Measurements from ENCODE around the gene MAP7. TPM values are rescaled to one million over a fixed set of nuclear protein-coding genes. Genes with fewer than 3 reads are reported as not detected.

MAP7 gene
- total and polyA plus RNA-seq, 9 of the 15 experiments (the other 6 are each of a cell fraction or from before 2014, with no cell fraction given): 0.76 to 7.7 (median 3.9) TPM

GRCh38 chr6:136415351-136416007 is 134.7 kb downstream of the MAP7 start (continued):
- TF ChIP-seq ATF3 (IDR thresholded peaks at IDR 0.05): peak; percentile 45; the same call in 1 of the 2 replicates
- TF ChIP-seq ATF3 (CRISPR knock-in tag; conservative IDR thresholded peaks at IDR 0.05): no peak
- no peak for TF ChIP-seq ZNF77 (CRISPR knock-in tag; IDR thresholded peaks at IDR 0.05)
- TF ChIP-seq, protein P1, sequence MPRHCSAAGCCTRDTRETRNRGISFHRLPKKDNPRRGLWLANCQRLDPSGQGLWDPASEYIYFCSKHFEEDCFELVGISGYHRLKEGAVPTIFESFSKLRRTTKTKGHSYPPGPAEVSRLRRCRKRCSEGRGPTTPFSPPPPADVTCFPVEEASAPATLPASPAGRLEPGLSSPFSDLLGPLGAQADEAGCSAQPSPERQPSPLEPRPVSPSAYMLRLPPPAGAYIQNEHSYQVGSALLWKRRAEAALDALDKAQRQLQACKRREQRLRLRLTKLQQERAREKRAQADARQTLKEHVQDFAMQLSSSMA (CRISPR knock-in tag; IDR thresholded peaks at IDR 0.05): no peak
- TF ChIP-seq MCM5 (IDR thresholded peaks at IDR 0.05; ENCODE audit: low read depth): no peak
- no peak for TF ChIP-seq MTA1 (IDR thresholded peaks at IDR 0.05; ENCODE audit: borderline replicate concordance)
- TF ChIP-seq CBX2 (IDR thresholded peaks at IDR 0.05; ENCODE audit: insufficient read depth, low read length, poor library complexity, severe bottlenecking): no peak
- 0 out of 4 replicates have a peak, but pooled peaks of 1 of the 2 experiments have one; percentile 13 for TF ChIP-seq FOXA3 (CRISPR knock-in tag; conservative IDR thresholded peaks at IDR 0.05 in 1 of 2, IDR thresholded peaks at IDR 0.05 in 1 of 2)
- TF ChIP-seq ZNF707 (CRISPR knock-in tag; conservative IDR thresholded peaks at IDR 0.05): no peak
- TF ChIP-seq PCBP1 (IDR thresholded peaks at IDR 0.05; ENCODE audit: low read depth, low read length, poor library complexity, severe bottlenecking): no peak
- no peak for TF ChIP-seq PPARD (CRISPR knock-in tag; IDR thresholded peaks at IDR 0.05)
- TF ChIP-seq, protein P2, sequence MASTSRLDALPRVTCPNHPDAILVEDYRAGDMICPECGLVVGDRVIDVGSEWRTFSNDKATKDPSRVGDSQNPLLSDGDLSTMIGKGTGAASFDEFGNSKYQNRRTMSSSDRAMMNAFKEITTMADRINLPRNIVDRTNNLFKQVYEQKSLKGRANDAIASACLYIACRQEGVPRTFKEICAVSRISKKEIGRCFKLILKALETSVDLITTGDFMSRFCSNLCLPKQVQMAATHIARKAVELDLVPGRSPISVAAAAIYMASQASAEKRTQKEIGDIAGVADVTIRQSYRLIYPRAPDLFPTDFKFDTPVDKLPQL (IDR thresholded peaks at IDR 0.05; ENCODE audit: extremely low read depth, insufficient read length): no peak
- no peak; the same call in 1 of the 2 replicates for TF ChIP-seq VEZF1 (CRISPR knock-in tag; IDR thresholded peaks at IDR 0.05)
- TF ChIP-seq DNMT1 (IDR thresholded peaks at IDR 0.05): no peak
- TF ChIP-seq, protein P3, sequence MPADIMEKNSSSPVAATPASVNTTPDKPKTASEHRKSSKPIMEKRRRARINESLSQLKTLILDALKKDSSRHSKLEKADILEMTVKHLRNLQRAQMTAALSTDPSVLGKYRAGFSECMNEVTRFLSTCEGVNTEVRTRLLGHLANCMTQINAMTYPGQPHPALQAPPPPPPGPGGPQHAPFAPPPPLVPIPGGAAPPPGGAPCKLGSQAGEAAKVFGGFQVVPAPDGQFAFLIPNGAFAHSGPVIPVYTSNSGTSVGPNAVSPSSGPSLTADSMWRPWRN (IDR thresholded peaks at IDR 0.05; ENCODE audit: low read depth): no peak
- no peak for TF ChIP-seq HCFC1 (IDR thresholded peaks at IDR 0.05; ENCODE audit: low read depth, low read length)
- peak; percentile 80 for TF ChIP-seq ZNF644 (tag; IDR thresholded peaks at IDR 0.05; ENCODE audit: low read depth)
- no peak for TF ChIP-seq RBM14 (IDR thresholded peaks at IDR 0.05; ENCODE audit: borderline replicate concordance, insufficient read depth, low read depth, low read length)
- TF ChIP-seq CHCHD3 (CRISPR knock-in tag; IDR thresholded peaks at IDR 0.05): no peak
- TF ChIP-seq ZC3H8 (IDR thresholded peaks at IDR 0.05): no peak
- no peak for TF ChIP-seq RCOR1 (IDR thresholded peaks at IDR 0.05; ENCODE audit: borderline replicate concordance in 1 of 2, low read depth in 2 of 2, low read length in 2 of 2)
